Effector CD4-positive, alpha-beta T cell (primary cell): ENCODE results near the gene CACNA2D4.

Source experiments
- DNase-seq: peaks from one replicate; pipeline ENCODE4 v3.0.0-alpha.2; 2020

The CACNA2D4 gene

GRCh38 chr12:1773937-1774655, 144.4 kb downstream of the CACNA2D4 start:
- DNase-seq, result no peak

- DNase-seq, result no peak
Measured at GRCh38 chr12:1769809-1770494, 148.5 kb downstream of the CACNA2D4 start.

GRCh38 chr12:1768615-1769014, 149.8 kb downstream of the CACNA2D4 start:
- no peak for DNase-seq

GRCh38 chr12:1767407-1768090, 150.9 kb downstream of the CACNA2D4 start:
- DNase-seq, result no peak

GRCh38 chr12:1766110-1766509, 152.3 kb downstream of the CACNA2D4 start:
- no peak for DNase-seq

- no peak for DNase-seq
Measured at GRCh38 chr12:1763153-1763552, 155.3 kb downstream of the CACNA2D4 start.

GRCh38 chr12:1761857-1762256, 156.6 kb downstream of the CACNA2D4 start:
- DNase-seq, result no peak

GRCh38 chr12:1760566-1761382, 157.7 kb downstream of the CACNA2D4 start:
- DNase-seq, result no peak

GRCh38 chr12:1758887-1759286, 159.6 kb downstream of the CACNA2D4 start:
- no peak for DNase-seq

- no peak for DNase-seq
Measured at GRCh38 chr12:1758376-1758775, 160.1 kb downstream of the CACNA2D4 start.

GRCh38 chr12:1750300-1750699, 168.2 kb downstream of the CACNA2D4 start:
- DNase-seq, result no peak

- no peak for DNase-seq
Measured at GRCh38 chr12:1749019-1749418, 169.4 kb downstream of the CACNA2D4 start.

- DNase-seq, result no peak
Measured at GRCh38 chr12:1747609-1748008, 170.8 kb downstream of the CACNA2D4 start.

- DNase-seq, result no peak
Measured at GRCh38 chr12:1744932-1745331, 173.5 kb downstream of the CACNA2D4 start.
